GM18858 (cell line): ENCODE measurements around the gene AGTR2.
"Not testable (repeated sequence)": the region's sequence is repeated elsewhere in the genome, so short reads cannot be mapped to it uniquely, and the experiment has no call there.

Experiments
- ATAC-seq: cut with Tn5 transposase; IDR thresholded peaks from one replicate; pipeline ENCODE4 v1.9.1; 2021; ENCODE audit not compliant: unreplicated experiment

Gene AGTR2, protein sequence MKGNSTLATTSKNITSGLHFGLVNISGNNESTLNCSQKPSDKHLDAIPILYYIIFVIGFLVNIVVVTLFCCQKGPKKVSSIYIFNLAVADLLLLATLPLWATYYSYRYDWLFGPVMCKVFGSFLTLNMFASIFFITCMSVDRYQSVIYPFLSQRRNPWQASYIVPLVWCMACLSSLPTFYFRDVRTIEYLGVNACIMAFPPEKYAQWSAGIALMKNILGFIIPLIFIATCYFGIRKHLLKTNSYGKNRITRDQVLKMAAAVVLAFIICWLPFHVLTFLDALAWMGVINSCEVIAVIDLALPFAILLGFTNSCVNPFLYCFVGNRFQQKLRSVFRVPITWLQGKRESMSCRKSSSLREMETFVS

DNA sequence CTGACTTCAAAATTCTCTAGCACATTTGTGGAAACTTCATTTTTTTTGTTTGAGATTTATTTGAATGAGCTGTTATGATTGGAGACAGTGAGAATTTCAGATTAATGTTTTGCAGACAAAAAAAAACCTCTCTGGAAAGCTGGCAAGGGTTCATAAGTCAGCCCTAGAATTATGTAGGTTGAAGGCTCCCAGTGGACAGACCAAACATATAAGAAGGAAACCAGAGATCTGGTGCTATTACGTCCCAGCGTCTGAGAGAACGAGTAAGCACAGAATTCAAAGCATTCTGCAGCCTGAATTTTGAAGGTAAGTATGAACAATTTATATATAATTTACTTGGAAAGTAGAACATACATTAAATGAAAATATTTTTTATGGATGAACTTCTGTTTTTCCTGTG, at the start of gene AGTR2:
Gene AGTR2 (plus strand): TSS at position 234 of the 400 bp plus-strand sequence. CDS start 1,537 bp downstream, outside the sequence.
- no peak for ATAC-seq

DNA sequence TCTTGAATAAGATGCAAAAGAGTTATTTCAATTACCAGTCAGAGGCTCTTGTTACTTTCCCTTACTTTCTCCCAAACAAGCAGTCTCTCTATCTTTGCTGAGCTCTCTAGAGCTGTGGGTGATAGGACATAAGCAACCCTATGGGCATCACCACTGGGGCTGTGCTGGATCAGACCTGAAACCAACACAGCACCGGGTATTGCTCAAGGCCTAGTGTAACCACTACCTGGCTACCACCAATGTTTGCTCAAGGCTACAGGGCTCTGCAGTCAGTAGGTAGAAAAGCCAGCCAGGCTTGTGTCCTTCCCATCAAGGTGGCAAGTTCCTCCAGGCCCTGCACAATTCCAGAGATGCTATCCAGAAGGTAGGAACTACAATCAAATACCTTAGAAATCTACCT, 35.3 kb upstream of the AGTR2 start:
- no peak for ATAC-seq

DNA sequence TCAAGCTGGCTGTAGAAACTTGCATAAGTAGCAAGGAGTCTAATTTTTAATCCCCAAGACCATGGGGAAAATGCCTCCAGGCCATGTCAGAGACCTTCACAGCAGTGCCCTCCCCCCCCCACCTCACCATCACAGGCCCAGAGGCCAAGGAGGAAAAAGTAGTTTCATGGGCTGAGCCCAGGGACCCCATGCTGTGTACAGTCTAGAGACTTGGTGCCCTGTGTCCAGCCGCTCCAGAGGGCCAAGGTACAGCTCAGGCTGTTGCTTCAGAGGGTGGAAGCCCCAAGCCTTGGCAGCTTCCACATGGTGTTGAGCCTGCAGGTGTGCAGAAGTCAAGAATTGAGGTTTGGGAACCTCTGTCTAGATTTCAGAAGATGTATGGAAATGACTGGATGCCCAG, 29.3 kb upstream of the AGTR2 start:
- not testable (repeated sequence) for ATAC-seq

DNA sequence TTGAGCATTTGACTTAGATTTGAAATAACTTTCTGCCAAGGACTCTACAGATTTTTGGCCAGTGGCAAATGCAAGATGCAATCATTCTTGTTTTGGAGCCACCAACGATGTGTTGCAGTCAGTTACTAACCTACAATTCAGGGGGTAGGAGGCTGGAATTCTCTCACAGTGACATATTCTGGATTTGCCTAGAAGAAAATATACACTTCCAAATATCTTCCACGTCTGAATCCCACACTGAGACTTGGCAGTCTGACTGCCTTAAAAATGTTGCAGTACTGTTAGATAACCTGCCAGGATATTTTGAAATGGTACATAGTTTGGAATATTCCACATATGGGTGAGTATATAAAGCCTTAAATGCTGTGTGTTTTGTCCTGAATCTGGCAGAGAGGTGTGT, 27.6 kb upstream of the AGTR2 start:
- no peak for ATAC-seq

DNA sequence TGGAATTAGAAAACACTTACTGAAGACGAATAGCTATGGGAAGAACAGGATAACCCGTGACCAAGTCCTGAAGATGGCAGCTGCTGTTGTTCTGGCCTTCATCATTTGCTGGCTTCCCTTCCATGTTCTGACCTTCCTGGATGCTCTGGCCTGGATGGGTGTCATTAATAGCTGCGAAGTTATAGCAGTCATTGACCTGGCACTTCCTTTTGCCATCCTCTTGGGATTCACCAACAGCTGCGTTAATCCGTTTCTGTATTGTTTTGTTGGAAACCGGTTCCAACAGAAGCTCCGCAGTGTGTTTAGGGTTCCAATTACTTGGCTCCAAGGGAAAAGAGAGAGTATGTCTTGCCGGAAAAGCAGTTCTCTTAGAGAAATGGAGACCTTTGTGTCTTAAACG, 2.4 kb downstream of the AGTR2 start:
- no peak for ATAC-seq

DNA sequence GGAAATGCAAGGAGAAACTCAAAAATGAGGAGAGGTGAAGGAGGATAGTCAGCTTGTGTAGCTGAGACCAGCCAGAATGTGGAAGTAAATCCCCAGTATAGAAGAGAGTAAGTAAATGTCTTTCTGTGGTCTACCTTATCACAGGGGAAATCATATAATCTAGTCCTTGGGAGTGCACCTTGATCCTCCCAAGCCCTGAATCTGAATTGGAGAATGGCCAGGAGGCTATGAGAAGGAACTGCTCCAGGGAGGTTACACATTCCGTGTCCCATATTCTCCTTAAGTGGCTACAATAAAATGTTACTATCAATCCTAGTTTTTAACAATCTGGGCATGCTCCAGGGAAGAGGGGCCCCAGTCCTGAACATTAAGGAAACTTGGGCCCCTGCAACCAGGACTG, 10.8 kb downstream of the AGTR2 start:
- ATAC-seq, result no peak

DNA sequence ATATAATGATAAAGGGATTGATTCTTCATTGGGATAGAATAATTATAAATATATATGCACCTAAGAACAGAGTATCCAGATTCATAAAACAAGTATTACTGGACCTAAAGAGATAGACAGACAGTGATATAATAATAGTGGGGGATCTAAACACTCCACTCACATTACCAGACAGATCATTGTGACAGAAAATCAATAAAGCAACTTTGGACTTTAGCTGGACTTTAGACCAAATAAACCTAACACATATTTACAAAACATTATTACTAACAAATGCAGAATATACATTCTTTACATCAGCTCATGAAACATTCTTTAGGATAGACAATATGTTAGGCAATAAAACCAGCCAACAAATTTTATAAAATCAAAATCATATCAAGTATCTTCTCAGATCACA, 14.6 kb downstream of the AGTR2 start:
- ATAC-seq, result no peak

DNA sequence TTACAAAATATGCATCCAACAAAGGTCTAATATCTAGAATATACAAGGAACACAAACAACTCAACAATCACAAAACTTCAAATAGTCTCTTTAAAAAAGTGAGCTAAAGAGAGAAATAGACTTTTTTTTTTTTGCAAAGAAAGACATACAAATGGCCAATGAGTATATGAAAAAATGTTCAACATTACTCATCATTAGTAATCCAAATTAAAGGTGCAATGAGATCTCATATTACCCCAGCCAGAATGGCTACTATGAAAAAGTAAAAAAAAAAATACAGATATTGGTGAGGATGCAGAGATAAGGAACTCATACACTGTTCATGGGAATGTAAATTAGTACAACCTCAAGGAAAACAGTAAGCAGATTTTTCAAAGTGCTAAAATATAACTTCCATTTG, 24.1 kb downstream of the AGTR2 start:
- no peak for ATAC-seq

DNA sequence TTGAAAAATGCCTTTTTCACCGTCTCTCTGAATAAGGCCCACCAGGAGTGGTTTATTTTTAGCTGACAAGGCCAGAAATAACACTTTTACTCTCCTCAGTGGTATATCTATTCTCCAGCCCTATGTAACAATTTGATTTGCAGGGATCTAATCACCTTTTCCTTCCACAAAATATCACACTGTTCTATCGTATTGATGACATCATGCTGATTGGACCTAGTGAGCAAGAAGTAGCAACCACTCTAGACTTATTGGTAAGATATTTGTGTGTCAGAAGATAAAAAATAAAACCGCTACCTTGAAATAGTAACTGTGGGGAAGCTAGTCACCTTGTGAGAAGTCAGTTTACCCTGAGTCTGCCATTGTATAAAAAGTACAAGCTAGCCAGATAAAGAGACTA, 27.7 kb downstream of the AGTR2 start:
- no peak for ATAC-seq

DNA sequence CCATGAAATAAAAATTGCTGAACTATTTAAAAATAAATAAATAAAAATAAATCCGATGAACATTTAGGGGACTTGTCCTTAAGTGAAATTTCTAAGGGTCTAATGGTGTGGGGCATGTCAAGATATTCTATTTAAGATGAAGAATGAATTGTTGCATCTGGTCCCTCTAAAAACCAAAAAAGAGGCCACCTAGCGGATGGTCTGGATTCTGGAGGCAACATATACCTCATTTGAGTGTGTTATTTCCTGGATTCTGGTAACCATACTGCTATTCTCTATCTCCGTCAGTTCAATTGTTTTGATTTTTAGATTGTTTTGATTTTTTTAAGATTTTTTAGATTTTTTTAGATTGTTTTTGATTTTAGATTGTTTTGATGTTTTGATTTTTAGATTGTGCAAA, 28.3 kb downstream of the AGTR2 start:
- peak; percentile 44 for ATAC-seq

DNA sequence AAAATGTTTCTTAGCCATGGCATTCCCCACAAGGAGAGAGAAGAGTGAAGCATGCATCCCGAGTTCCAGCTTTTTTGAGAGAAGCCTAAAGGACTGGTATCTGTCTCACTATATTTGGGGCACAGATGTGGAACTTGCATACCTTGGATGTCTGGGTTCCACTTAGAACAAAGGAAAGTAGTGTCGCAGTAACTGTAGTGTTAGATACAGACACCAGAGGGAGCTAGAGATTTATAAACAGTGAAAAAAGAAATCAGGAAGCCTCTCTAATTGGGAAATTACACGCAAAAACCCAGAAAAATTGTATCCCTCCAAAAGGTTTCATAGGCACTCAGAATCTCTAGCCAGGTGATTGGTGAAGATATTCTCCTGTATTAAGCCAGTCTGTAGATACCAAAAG, 34.4 kb downstream of the AGTR2 start:
- peak; percentile 58 for ATAC-seq

DNA sequence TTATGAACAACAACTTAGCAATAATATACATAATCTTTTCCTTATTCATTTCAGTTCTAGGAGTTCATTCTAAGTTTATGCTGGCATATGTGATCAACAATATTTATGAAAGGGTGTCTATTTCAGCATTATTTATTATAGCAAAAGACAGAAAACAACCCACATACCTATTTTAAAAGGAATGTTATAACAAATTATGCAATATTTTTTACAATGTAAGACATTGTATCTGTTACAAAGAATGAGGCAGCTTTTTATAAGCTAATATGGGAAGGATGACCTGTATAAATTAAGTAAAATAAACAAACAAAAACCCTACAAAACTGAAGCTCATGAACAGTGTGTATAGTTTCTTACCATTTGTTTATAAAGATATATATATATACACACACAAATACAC, 42.7 kb downstream of the AGTR2 start:
- ATAC-seq, result no peak

DNA sequence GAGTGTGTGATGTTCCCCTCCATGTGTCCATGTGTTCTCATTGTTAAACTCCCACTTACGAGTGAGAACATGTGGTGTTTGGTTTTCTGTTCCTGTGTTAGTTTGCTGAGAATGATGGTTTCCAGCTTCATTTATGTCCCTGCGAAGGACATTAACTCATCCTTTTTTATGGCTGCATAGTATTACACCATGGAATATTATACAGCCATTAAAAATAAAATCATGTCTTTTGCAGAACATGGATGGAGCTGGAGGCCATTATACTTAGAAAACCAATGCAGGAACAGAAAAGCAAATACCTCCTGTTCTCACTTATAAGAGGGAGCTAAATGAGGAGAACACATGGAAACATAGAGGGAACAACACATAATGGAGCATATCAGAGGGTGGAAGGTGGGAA, 46.5 kb downstream of the AGTR2 start:
- ATAC-seq, result not testable (repeated sequence)
